A673 (cell line): Measurements from ENCODE around the gene BBS9. TPM values are rescaled to one million over a fixed set of nuclear protein-coding genes. Genes with fewer than 3 reads are reported as not detected.

Source experiments
- BruUV-seq: library from RNA; stranded (reverse); fragments of 400-500 nt; replicated peaks from 2 replicates; lab custom pipeline; 2021; lab: Mats Ljungman, UMichigan
- CTCF ChIA-PET: fragments of 300-600 bp; sonication (Branson Sonifier 250); formaldehyde crosslinking; loops from one replicate; lab custom pipeline; 2022; ENCODE audit warnings: antibody characterized with exemption; lab: Charles Lee
- POLR2A ChIA-PET: fragments of 300-600 bp; sonication (Branson Sonifier 250); formaldehyde crosslinking; loops from one replicate; lab custom pipeline; 2022; ENCODE audit warnings: antibody characterized with exemption; ENCODE audit not compliant: low non-redundant PET; lab: Charles Lee
- DNase-seq: peaks from one replicate; pipeline ENCODE4 v3.0.0-alpha.2; 2015; ENCODE audit warnings: low spot score
- H3K27ac ChIP-seq: fragments of 200-600 bp; sonication (generic); 2 replicates; pipeline ENCODE4 v1.5.1; 2016; ENCODE audit warnings: mixed run types, low read depth, mild to moderate bottlenecking, mixed read lengths, antibody characterized with exemption, low read length; ENCODE audit not compliant: poor library complexity, severe bottlenecking
- H3K27me3 ChIP-seq: fragments of 200-600 bp; sonication (generic); replicated peaks from 2 replicates; pipeline ENCODE4 v1.6.1; 2017; ENCODE audit warnings: mixed run types, low read depth, mild to moderate bottlenecking, mixed read lengths, antibody characterized with exemption, low read length; ENCODE audit not compliant: insufficient read depth, poor library complexity
- H3K36me3 ChIP-seq: fragments of 200-600 bp; sonication (generic); 2 replicates; pipeline ENCODE4 v1.6.1; 2016; ENCODE audit warnings: mixed run types, mild to moderate bottlenecking, mixed read lengths, antibody characterized with exemption, low read length; ENCODE audit not compliant: insufficient read depth, poor library complexity, severe bottlenecking
- H3K4me1 ChIP-seq: fragments of 200-600 bp; sonication (generic); 2 replicates; pipeline ENCODE4 v1.6.1; 2017; ENCODE audit warnings: mixed run types, mild to moderate bottlenecking, mixed read lengths, antibody characterized with exemption, low read length; ENCODE audit not compliant: insufficient read depth, poor library complexity, severe bottlenecking
- H3K4me3 ChIP-seq: fragments of 200-600 bp; sonication (generic); 2 replicates; pipeline ENCODE4 v1.5.1; 2016; ENCODE audit warnings: low read depth, mixed run types, mild to moderate bottlenecking, mixed read lengths, low read length; ENCODE audit not compliant: poor library complexity, severe bottlenecking
- H3K9me3 ChIP-seq: fragments of 200-600 bp; sonication (generic); 2 replicates; pipeline ENCODE4 v1.6.1; 2016; ENCODE audit warnings: mixed run types, low read depth, mild to moderate bottlenecking, mixed read lengths, antibody characterized with exemption, low read length; ENCODE audit not compliant: poor library complexity, severe bottlenecking
- EZH2 ChIP-seq: fragments of 200-600 bp; sonication (generic); IDR thresholded peaks from 2 replicates; pipeline ENCODE4 v1.6.1; 2017; ENCODE audit warnings: borderline replicate concordance, low read depth, mild to moderate bottlenecking, mixed read lengths, antibody characterized with exemption, low read length; ENCODE audit not compliant: poor library complexity, severe bottlenecking
- intact Hi-C: fragments of 100-400 bp; cut with micrococcal nuclease; formaldehyde crosslinking; loops from one replicate; pipeline ENCODE4 v1.10.0; 2022; ENCODE audit not compliant: unreplicated experiment
- total RNA-seq: library from RNA; stranded (reverse); gene quantifications from 2 replicates; pipeline ENCODE4 v1.2.3, GENCODE V29; 2021
- TF ChIP-seq, protein P1 (sequence below): fragments of 300-800, 200-600 bp; sonication (generic); conservative IDR thresholded peaks from 2 replicates; pipeline ENCODE4 v1.5.1; 2017; ENCODE audit warnings: low read depth, mild to moderate bottlenecking, antibody characterized with exemption, low read length, moderate library complexity, mixed read lengths

The BBS9 gene
- total RNA-seq, 1 experiment from 2014 or later, result 9.4 TPM

DNA sequence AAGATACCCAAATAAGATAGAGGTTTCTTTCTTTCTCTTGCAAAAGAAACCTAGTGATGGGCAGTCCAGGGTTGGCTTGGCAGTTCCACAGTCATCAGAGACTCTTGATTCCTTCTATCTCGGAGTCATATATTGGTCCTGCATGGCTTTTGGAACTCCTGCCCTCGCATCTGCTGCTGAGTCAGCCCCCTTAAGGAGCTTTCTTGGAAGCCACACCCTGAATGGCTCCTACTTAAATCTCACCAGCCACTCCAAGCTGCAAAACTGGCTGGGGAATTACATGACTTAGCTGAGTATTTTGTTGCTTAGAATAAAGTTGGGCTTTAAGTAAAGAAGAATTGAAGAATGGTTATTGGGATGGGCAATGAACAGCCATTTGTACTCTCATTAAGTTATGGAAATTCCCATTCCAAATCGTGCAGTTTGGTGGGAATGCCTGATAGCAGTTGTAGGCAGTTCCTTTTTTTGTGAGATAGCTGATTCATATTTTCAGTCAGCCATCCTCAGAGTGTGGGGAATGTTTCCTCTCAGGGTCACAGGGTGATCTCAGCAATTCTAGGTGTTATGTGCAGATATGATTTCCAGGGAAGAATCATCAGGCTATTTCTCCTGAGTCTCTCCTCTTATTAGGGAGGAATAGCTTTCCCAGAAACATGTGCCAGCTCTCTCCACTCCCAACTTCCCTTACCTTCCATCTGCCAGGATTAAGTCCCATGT is 209.9 kb downstream of the BBS9 start:
- Histone ChIP-seq H3K27me3 (no peaks in the 10 kb centered on the region), H3K9me3 (no peaks in the 10 kb centered on the region), H3K4me3 (no peak overlapping the region), H3K36me3 (no peaks in the 10 kb centered on the region), H3K27ac (no peak overlapping the region), H3K4me1 (no peaks in the 10 kb centered on the region)
- no peak for DNase-seq
- ChIA-PET CTCF (no interaction called here), POLR2A (no interaction called here)
- TF ChIP-seq EZH2, result no peak
- TF ChIP-seq, protein P1, sequence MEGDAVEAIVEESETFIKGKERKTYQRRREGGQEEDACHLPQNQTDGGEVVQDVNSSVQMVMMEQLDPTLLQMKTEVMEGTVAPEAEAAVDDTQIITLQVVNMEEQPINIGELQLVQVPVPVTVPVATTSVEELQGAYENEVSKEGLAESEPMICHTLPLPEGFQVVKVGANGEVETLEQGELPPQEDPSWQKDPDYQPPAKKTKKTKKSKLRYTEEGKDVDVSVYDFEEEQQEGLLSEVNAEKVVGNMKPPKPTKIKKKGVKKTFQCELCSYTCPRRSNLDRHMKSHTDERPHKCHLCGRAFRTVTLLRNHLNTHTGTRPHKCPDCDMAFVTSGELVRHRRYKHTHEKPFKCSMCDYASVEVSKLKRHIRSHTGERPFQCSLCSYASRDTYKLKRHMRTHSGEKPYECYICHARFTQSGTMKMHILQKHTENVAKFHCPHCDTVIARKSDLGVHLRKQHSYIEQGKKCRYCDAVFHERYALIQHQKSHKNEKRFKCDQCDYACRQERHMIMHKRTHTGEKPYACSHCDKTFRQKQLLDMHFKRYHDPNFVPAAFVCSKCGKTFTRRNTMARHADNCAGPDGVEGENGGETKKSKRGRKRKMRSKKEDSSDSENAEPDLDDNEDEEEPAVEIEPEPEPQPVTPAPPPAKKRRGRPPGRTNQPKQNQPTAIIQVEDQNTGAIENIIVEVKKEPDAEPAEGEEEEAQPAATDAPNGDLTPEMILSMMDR, result no peak
- intact Hi-C loops, result loop anchor here (10.0 kb wide), 1 partner anchor 596 kb away; no protein-coding TSS in a partner anchor
- BruUV-seq, result no TSS peak

DNA sequence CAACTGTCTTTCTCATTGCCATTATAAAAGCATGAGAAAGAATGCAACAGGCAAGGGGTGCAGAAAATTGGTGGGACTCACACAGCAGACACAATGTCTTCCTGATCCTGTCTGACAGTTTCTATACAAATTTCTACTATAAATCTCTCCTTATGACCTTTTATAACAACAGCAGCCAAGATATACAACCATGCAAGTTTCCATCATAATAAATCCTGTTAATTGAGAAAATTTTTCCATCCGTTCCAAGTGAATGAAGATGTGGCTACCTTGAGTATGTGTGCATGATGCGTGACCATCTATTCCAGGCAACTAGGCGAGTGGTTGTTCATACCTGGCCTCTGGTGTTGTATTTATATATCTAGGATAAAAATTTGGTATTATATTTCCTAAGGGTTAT is 216.7 kb downstream of the BBS9 start:
- no peak overlapping the region for H3K4me3 ChIP-seq
- no peaks in the 10 kb centered on the region for H3K4me1 ChIP-seq
- ChIA-PET POLR2A (no interaction called here), CTCF (no interaction called here)
- DNase-seq, result no peak
- TF ChIP-seq, protein P1, result no peak
- no peak for TF ChIP-seq EZH2
- H3K27ac ChIP-seq, result no peak overlapping the region
- H3K27me3 ChIP-seq, result no peaks in the 10 kb centered on the region
- BruUV-seq, result no TSS peak
- no peaks in the 10 kb centered on the region for H3K9me3 ChIP-seq
- intact Hi-C loops, result no loop called here
- no peaks in the 10 kb centered on the region for H3K36me3 ChIP-seq

DNA sequence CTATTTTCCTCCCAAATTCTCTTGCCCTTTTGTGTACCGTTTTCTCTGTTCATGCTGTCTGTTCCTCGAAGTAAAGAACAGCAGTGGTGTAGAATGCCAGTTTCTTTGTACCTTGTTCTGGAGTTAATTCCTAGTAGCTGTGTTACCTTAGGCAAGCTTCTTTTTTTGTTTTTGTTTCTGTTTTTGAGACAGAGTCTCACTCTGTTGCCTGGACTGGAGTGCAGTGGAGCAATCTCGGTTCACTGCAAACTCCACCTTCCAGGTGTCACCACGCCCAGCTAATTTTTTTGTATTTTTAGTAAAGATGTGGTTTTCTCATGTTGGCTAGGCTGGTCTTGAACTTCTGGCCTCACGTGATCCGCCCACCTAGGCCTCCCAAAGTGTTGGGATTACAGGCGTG is 221.2 kb downstream of the BBS9 start:
- Histone ChIP-seq H3K36me3 (no peaks in the 10 kb centered on the region), H3K27ac (no peak overlapping the region), H3K4me3 (no peak overlapping the region), H3K9me3 (no peaks in the 10 kb centered on the region), H3K4me1 (no peaks in the 10 kb centered on the region), H3K27me3 (no peaks in the 10 kb centered on the region)
- intact Hi-C loops, result no loop called here
- TF ChIP-seq EZH2, result no peak
- TF ChIP-seq, protein P1, result no peak
- ChIA-PET CTCF (no interaction called here), POLR2A (no interaction called here)
- no peak for DNase-seq
- no TSS peak for BruUV-seq
